GM23248 (cell line): Measurements from ENCODE around the gene SLC35E2B. TPM values are rescaled to one million over a fixed set of nuclear protein-coding genes. Genes with fewer than 3 reads are reported as not detected.

Experiments used
- DNase-seq: peaks from one replicate; pipeline ENCODE4 v3.0.0-alpha.2; 2015
- H2AFZ ChIP-seq: fragments of 200-600 bp; sonication (generic); 2 replicates; pipeline ENCODE4 v1.6.1; 2016; ENCODE audit warnings: antibody characterized with exemption
- H3F3A ChIP-seq: fragments of 200-600 bp; sonication (generic); 2 replicates; pipeline ENCODE4 v1.6.1; 2016; ENCODE audit warnings: mild to moderate bottlenecking, antibody characterized with exemption, mixed run types; ENCODE audit not compliant: insufficient read depth
- H3K27ac ChIP-seq: fragments of 200-600 bp; sonication (generic); 2 replicates; pipeline ENCODE4 v1.5.1; 2016; ENCODE audit warnings: mild to moderate bottlenecking
- H3K27me3 ChIP-seq: fragments of 200-600 bp; sonication (generic); replicated peaks from 2 replicates; pipeline ENCODE4 v1.6.1; 2016; ENCODE audit warnings: mild to moderate bottlenecking; ENCODE audit not compliant: insufficient read depth
- H3K36me3 ChIP-seq: fragments of 200-600 bp; sonication (generic); 2 replicates; pipeline ENCODE4 v1.6.1; 2016; ENCODE audit warnings: low read depth, mild to moderate bottlenecking
- H3K4me1 ChIP-seq: fragments of 200-600 bp; sonication (generic); 2 replicates; pipeline ENCODE4 v1.6.1; 2016; ENCODE audit warnings: mild to moderate bottlenecking; ENCODE audit not compliant: insufficient read depth
- H3K4me2 ChIP-seq: fragments of 200-600 bp; sonication (generic); one replicate; pipeline ENCODE4 v1.6.1; 2016; ENCODE audit warnings: mild to moderate bottlenecking; ENCODE audit not compliant: unreplicated experiment
- H3K4me3 ChIP-seq: fragments of 200-600 bp; sonication (generic); 2 replicates; pipeline ENCODE4 v1.5.1; 2016; ENCODE audit warnings: mild to moderate bottlenecking
- H3K79me2 ChIP-seq: fragments of 200-600 bp; sonication (generic); 2 replicates; pipeline ENCODE4 v1.6.1; 2016; ENCODE audit warnings: mild to moderate bottlenecking; ENCODE audit not compliant: insufficient read depth
- H3K9ac ChIP-seq: fragments of 200-600 bp; sonication (generic); 2 replicates; pipeline ENCODE4 v1.6.1; 2016; ENCODE audit warnings: mild to moderate bottlenecking
- H3K9me2 ChIP-seq: fragments of 200-600 bp; sonication (generic); 2 replicates; pipeline ENCODE4 v1.6.1; 2016; ENCODE audit warnings: mixed run types, mild to moderate bottlenecking, moderate library complexity; ENCODE audit not compliant: insufficient read depth
- H3K9me3 ChIP-seq: fragments of 200-600 bp; sonication (generic); one replicate; pipeline ENCODE4 v1.6.1; 2017; ENCODE audit warnings: low read depth
- H4K20me1 ChIP-seq: fragments of 200-600 bp; sonication (generic); 2 replicates; pipeline ENCODE4 v1.6.0; 2016; ENCODE audit not compliant: insufficient read depth
- EZH2 ChIP-seq: fragments of 200-600 bp; sonication (generic); IDR thresholded peaks from 2 replicates; pipeline ENCODE4 v1.6.1; 2018; ENCODE audit warnings: antibody characterized with exemption, mild to moderate bottlenecking; ENCODE audit not compliant: insufficient read depth, poor library complexity, severe bottlenecking
- EZH2phosphoT487 ChIP-seq: fragments of 200-600 bp; sonication (generic); IDR thresholded peaks from 2 replicates; pipeline ENCODE4 v1.6.1; 2018; ENCODE audit warnings: antibody characterized with exemption, moderate library complexity, mild to moderate bottlenecking, low read depth; ENCODE audit not compliant: insufficient read depth
- WGBS, 2 experiments: methylation state at CpG; one replicate each; pipeline ENCODE4 v1.1.6; 2015 to 2017; ENCODE audit warnings: low lambda C conversion rate in 2 of 2, low coverage in 1 of 2; ENCODE audit errors: missing lambda C conversion rate in 2 of 2; 5-methylcytosine and 5-hydroxymethylcytosine counted together
- in situ Hi-C: fragments of 300-500 bp; cut with MboI; formaldehyde crosslinking; loops from 2 replicates; pipeline ENCODE4 v1.15.0; 2020
- polyA plus RNA-seq: library from polyadenylated mRNA; unstranded; fragments of >200 nt; fragmentation: Nextera tagmentation; extraction: Ambion mirVana; gene quantifications from 2 replicates; pipeline ENCODE4 v1.2.1, GENCODE V29; 2016
- total RNA-seq: library from RNA; depleted of rRNA; stranded (reverse); fragments of >200 nt; shearing (Covaris generic); gene quantifications from 2 replicates; pipeline ENCODE4 v1.2.3, GENCODE V29; 2014; rRNA removed

The SLC35E2B gene
- total and polyA plus RNA-seq, 2 experiments from 2014 or later = 23.4 to 32.5 TPM

- in situ Hi-C loops = no loop called here
- Histone ChIP-seq H2AFZ (no peak overlapping the region), H3K4me3 (no peak overlapping the region), H4K20me1 (no peaks in the 10 kb centered on the region), H3K4me2 (no peak overlapping the region), H3K4me1 (peaks cover 3% of the 10 kb centered on the region; the same call in 1 of the 2 replicates), H3K9me3 (no peaks in the 10 kb centered on the region), H3K27ac (no peak overlapping the region), H3F3A (peaks cover 21% of the 10 kb centered on the region), H3K36me3 (no peaks in the 10 kb centered on the region), H3K9me2 (no peaks in the 10 kb centered on the region), H3K9ac (no peak overlapping the region), H3K27me3 (no peaks in the 10 kb centered on the region), H3K79me2 (peaks cover 26% of the 10 kb centered on the region)
- TF ChIP-seq EZH2phosphoT487 = no peak
- no peak for TF ChIP-seq EZH2
- 77 to 84% methylated on average over 3 of the region's 3 CpGs for WGBS, 2 experiments
- DNase-seq = no peak
Observed at GRCh38 chr1:1612104-1612400, 80.5 kb downstream of the SLC35E2B start.

- peak overlapping the region; percentile 23; the same call in 1 of the 2 replicates for H3K27ac ChIP-seq
- no peaks in the 10 kb centered on the region for H3K36me3 ChIP-seq
- H3K4me2 ChIP-seq = no peak overlapping the region
- no peaks in the 10 kb centered on the region for H3K9me2 ChIP-seq
- WGBS, 2 experiments = 34 to 44% methylated on average over 9 of the region's 9 CpGs
- no peaks in the 10 kb centered on the region for H3K9me3 ChIP-seq
- peaks cover 21% of the 10 kb centered on the region for H3F3A ChIP-seq
- H3K9ac ChIP-seq = no peak overlapping the region
- H4K20me1 ChIP-seq = no peaks in the 10 kb centered on the region
- H3K79me2 ChIP-seq = peaks cover 17% of the 10 kb centered on the region
- 0 out of 2 replicates have a peak overlapping the region, but pooled peaks have one; percentile 42 for H2AFZ ChIP-seq
- in situ Hi-C loops = no loop called here
- H3K27me3 ChIP-seq = no peaks in the 10 kb centered on the region
- H3K4me1 ChIP-seq = no peaks in the 10 kb centered on the region
- no peak for DNase-seq
- TF ChIP-seq EZH2 (no peak), EZH2phosphoT487 (no peak)
- H3K4me3 ChIP-seq = no peak overlapping the region
Observed at GRCh38 chr1:1610796-1611195, 81.8 kb downstream of the SLC35E2B start.

DNA sequence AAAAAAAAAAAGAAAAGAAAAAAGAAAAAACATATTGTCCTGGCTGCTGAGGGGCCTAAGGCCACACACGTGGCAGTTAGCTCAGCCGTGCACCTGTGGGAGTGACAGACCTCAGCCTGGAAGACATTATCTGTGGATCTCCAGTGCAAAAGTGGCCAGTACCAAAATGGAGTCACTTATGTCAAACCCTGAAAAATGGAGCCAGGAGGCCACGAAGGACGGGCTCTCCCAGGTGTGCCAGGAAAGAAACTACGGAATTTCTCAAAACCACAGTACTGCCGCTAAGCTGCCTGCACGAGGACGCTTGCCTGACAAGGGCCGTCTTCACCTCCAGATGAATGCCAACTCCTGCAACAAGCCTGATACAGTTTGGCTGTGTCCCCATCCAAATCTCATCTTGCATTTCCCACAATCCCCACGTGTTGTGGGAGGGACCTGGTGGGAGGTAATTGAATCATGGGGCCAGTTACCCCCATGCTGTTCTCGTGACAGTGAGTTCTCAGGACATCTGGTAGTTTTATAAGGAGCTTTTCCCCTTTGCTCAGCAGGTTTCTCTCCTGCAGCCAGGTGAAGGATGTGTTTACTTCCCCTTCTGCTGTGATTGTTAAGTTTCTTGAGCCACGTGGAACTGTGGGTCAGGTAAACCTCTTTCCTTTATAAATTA is 82.6 kb downstream of the SLC35E2B start:
- Histone ChIP-seq H3K9me3 (no peaks in the 10 kb centered on the region), H3K27ac (no peak overlapping the region), H3K4me3 (no peak overlapping the region), H3F3A (peaks cover 21% of the 10 kb centered on the region), H3K36me3 (no peaks in the 10 kb centered on the region), H3K9me2 (no peaks in the 10 kb centered on the region), H3K4me2 (no peak overlapping the region), H3K27me3 (no peaks in the 10 kb centered on the region), H3K79me2 (peaks cover 17% of the 10 kb centered on the region), H2AFZ (no peak overlapping the region), H3K4me1 (no peaks in the 10 kb centered on the region), H4K20me1 (no peaks in the 10 kb centered on the region), H3K9ac (no peak overlapping the region)
- no peak for DNase-seq
- 76% methylated on average over 12 of the region's 12 CpGs for WGBS, 2 experiments
- no peak for TF ChIP-seq EZH2
- in situ Hi-C loops = no loop called here

Other genes with a start within 250 kb of the SLC35E2B start
- gene ATAD3C, start 243.1 kb downstream of the SLC35E2B start, total RNA-seq = not detected in 2 replicates
- 0.51 TPM in 1 of 2 replicates, not detected in the other for gene ATAD3C, start 243.1 kb downstream of the SLC35E2B start, polyA plus RNA-seq
- 20.2 and 34.7 TPM in 2 replicates for gene ATAD3B, start 221.0 kb downstream of the SLC35E2B start, total RNA-seq
- 11.6 and 12.1 TPM in 2 replicates for gene ATAD3B, start 221.0 kb downstream of the SLC35E2B start, polyA plus RNA-seq
- gene ATAD3A, start 180.6 kb downstream of the SLC35E2B start, total RNA-seq = 45.8 and 54.5 TPM in 2 replicates
- 42.8 and 44.9 TPM in 2 replicates for gene ATAD3A, start 180.6 kb downstream of the SLC35E2B start, polyA plus RNA-seq
- gene TMEM240, start 152.2 kb downstream of the SLC35E2B start, total RNA-seq = 1.1 and 3.3 TPM in 2 replicates
- 0.44 and 0.76 TPM in 2 replicates for gene TMEM240, start 152.2 kb downstream of the SLC35E2B start, polyA plus RNA-seq
- gene SSU72, start 117.9 kb downstream of the SLC35E2B start, total RNA-seq = 60.8 and 69.2 TPM in 2 replicates
- gene SSU72, start 117.9 kb downstream of the SLC35E2B start, polyA plus RNA-seq = 195 and 204 TPM in 2 replicates
- 7.7 and 9.8 TPM in 2 replicates for gene FNDC10, start 92.7 kb downstream of the SLC35E2B start, total RNA-seq
- gene FNDC10, start 92.7 kb downstream of the SLC35E2B start, polyA plus RNA-seq = 3.1 and 3.9 TPM in 2 replicates
- 70.5 and 100 TPM in 2 replicates for gene MIB2, start 77.3 kb downstream of the SLC35E2B start, total RNA-seq
- gene MIB2, start 77.3 kb downstream of the SLC35E2B start, polyA plus RNA-seq = 29.2 and 30.3 TPM in 2 replicates
- gene MMP23B, start 60.6 kb downstream of the SLC35E2B start, total RNA-seq = not detected in 2 replicates
- 1.1 TPM in 1 of 2 replicates, not detected in the other for gene MMP23B, start 60.6 kb downstream of the SLC35E2B start, polyA plus RNA-seq
- 8.2 and 11.7 TPM in 2 replicates for gene CDK11B, start 33.8 kb downstream of the SLC35E2B start, total RNA-seq
- gene CDK11B, start 33.8 kb downstream of the SLC35E2B start, polyA plus RNA-seq = 18.2 and 19.1 TPM in 2 replicates
- 5.1 and 14.4 TPM in 2 replicates for gene CDK11A, start 31.6 kb upstream of the SLC35E2B start, total RNA-seq
- gene CDK11A, start 31.6 kb upstream of the SLC35E2B start, polyA plus RNA-seq = 18.9 and 20.0 TPM in 2 replicates
- gene NADK, start 85.7 kb upstream of the SLC35E2B start, total RNA-seq = 43.0 and 45.4 TPM in 2 replicates
- 43.1 and 43.9 TPM in 2 replicates for gene NADK, start 85.7 kb upstream of the SLC35E2B start, polyA plus RNA-seq
- 87.6 and 97.7 TPM in 2 replicates for gene GNB1, start 198.3 kb upstream of the SLC35E2B start, total RNA-seq
- gene GNB1, start 198.3 kb upstream of the SLC35E2B start, polyA plus RNA-seq = 92.0 and 148 TPM in 2 replicates
- 0.11 and 0.51 TPM in 2 replicates for gene CALML6, start 222.5 kb upstream of the SLC35E2B start, total RNA-seq
- gene CALML6, start 222.5 kb upstream of the SLC35E2B start, polyA plus RNA-seq = not detected in 2 replicates
- not detected in 2 replicates for gene TMEM52, start 226.5 kb upstream of the SLC35E2B start, total RNA-seq
- gene TMEM52, start 226.5 kb upstream of the SLC35E2B start, polyA plus RNA-seq = 0.28 and 0.40 TPM in 2 replicates